Measurements from ENCODE around the gene PRR5.

The PRR5 gene

GRCh38 chr22:44786610-44787009, 84.6 kb downstream of the PRR5 start:
- TF ChIP-seq FOXP2 (optimal IDR thresholded peaks at IDR 0.05; ENCODE audit: borderline replicate concordance, extremely low read depth, extremely low read length, insufficient read depth) = no peak
- no peak for TF ChIP-seq TAF1 (IDR thresholded peaks at IDR 0.05; ENCODE audit: borderline replicate concordance, insufficient read depth, low read length)
- no peak for TF ChIP-seq REST (IDR thresholded peaks at IDR 0.05; ENCODE audit: insufficient read depth in 1 of 2, low read depth in 2 of 2, low read length in 2 of 2)
- TF ChIP-seq POLR2AphosphoS5 (IDR thresholded peaks at IDR 0.05; ENCODE audit: low read depth, low read length) = no peak
- TF ChIP-seq SIN3A (IDR thresholded peaks at IDR 0.05; ENCODE audit: borderline replicate concordance, insufficient read depth, low read length) = no peak
